Panc1 (cell line): ENCODE results near the gene MAP2.

Source experiments
- POLR2AphosphoS5 ChIP-seq: IDR thresholded peaks from 2 replicates; pipeline ENCODE4 v1.6.1; 2012; ENCODE audit warnings: mild to moderate bottlenecking, low read depth, low read length, moderate library complexity
- REST ChIP-seq, 2 experiments: IDR thresholded peaks; 2 replicates each; pipeline ENCODE4 v1.6.1; 2011 to 2012; ENCODE audit warnings: low read depth in 2 of 2, control low read depth in 1 of 2, low read length in 1 of 2, mild to moderate bottlenecking in 1 of 2, moderate library complexity in 1 of 2; ENCODE audit not compliant: insufficient read depth in 1 of 2
- SIN3A ChIP-seq: IDR thresholded peaks from 2 replicates; pipeline ENCODE4 v1.6.1; 2012; ENCODE audit warnings: low read depth, mild to moderate bottlenecking, low read length, moderate library complexity, borderline replicate concordance; ENCODE audit not compliant: insufficient read depth
- TCF7L2 ChIP-seq: IDR thresholded peaks from 2 replicates; pipeline ENCODE4 v1.6.1; 2011; ENCODE audit warnings: mild to moderate bottlenecking, low read depth, low read length, inconsistent platforms
- TF ChIP-seq, protein P1 (sequence below): fragments of 450-650 bp; IDR thresholded peaks from 2 replicates; pipeline ENCODE4 v1.5.1; 2017; ENCODE audit warnings: mild to moderate bottlenecking

DNA sequence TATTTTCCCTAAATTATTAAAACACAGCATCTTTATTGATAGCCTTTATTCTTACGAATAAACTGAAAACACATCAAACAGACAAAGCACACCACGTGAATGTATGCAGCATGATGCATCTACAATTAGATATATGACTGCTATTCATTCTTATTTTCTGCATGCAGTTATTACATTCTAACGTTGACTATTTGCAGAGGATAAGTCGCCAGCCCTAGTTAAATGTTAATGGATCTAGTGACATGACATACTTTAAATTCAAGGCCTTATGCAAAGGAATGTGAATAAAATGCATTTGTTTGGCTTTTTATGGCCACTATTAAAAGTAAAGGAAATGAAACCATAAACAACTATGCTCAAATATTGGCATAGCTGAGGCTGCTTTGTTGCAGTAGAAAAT, 172.4 kb downstream of the MAP2 start:
- TF ChIP-seq REST (IDR thresholded peaks at IDR 0.05; ENCODE audit: insufficient read depth in 1 of 2, low read depth in 2 of 2, low read length in 1 of 2) (no peak), POLR2AphosphoS5 (no peak), TCF7L2 (no peak), SIN3A (no peak)
- TF ChIP-seq, protein P1, sequence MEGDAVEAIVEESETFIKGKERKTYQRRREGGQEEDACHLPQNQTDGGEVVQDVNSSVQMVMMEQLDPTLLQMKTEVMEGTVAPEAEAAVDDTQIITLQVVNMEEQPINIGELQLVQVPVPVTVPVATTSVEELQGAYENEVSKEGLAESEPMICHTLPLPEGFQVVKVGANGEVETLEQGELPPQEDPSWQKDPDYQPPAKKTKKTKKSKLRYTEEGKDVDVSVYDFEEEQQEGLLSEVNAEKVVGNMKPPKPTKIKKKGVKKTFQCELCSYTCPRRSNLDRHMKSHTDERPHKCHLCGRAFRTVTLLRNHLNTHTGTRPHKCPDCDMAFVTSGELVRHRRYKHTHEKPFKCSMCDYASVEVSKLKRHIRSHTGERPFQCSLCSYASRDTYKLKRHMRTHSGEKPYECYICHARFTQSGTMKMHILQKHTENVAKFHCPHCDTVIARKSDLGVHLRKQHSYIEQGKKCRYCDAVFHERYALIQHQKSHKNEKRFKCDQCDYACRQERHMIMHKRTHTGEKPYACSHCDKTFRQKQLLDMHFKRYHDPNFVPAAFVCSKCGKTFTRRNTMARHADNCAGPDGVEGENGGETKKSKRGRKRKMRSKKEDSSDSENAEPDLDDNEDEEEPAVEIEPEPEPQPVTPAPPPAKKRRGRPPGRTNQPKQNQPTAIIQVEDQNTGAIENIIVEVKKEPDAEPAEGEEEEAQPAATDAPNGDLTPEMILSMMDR = no peak
